Stimulated activated CD8-positive, alpha-beta memory T cell treated with anti-CD3 and anti-CD28 coated beads, Interleukin-7, amount 100 ng/mL, for 24 hours (primary cell): ENCODE measurements around the gene GNG11.

Source experiments
- DNase-seq: peaks from one replicate; pipeline ENCODE4 v3.0.0-alpha.2; 2020; ENCODE audit warnings: low read depth

The GNG11 gene

DNA sequence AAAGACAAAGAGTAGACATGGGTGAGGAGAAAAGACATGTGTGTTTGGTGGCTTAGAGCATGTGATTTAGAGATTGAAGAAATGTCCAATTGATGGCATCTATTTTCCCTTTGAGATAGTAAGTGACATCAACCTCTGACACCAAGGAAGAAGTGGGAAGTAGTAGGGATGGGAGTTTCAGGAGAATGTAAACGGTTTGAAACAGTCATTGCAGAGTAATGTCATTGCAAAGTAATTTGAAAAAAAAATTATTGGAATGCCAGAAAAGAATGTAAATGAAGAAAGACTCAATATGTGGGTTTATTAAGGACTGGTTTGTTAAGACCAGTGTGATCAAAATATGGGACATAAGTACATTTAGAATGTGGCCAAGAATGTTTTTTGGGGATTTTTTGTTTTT lies 26.6 kb downstream of the GNG11 start:
- DNase-seq = no peak

- no peak for DNase-seq
Observed at GRCh38 chr7:93948873-93949272, 27.3 kb downstream of the GNG11 start.

DNA sequence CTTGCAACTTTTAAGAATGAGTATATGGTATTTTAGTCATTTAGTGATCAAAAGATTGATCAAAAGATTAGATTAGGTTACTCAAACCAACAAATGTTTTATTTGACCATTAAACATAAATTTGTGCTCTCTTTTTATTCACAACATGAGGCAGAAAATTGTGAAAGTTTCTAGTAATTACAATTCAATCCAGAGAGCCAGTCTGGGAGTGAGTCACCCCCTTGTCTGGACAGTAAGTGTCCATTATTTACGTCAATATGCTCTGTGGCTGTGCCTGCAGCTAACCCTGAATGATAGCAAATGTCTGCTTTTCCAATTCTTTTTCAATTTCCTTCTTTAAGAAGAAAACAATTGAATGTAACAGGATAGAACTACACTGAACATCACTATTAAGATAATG lies 27.9 kb downstream of the GNG11 start:
- DNase-seq = no peak

GRCh38 chr7:93955304-93955703 lies 33.8 kb downstream of the GNG11 start:
- DNase-seq = no peak

DNA sequence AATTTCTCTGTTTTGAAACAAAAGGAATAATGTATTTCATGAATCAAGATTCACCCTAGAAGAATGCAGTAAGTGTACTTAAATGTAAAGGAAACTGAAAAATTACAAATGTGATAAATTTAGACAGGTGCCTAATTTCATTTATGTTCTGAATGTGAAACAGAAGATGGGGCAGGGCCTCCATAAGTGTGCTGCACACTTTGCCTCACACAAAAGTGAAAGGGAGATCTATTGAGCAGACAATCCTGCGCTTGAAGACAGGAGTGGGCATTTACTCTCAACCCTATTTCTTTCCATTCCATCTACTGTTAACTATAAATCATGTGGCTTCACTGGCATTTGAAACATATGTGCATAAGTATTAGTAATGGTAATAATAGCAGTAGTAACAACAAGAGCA lies 36.2 kb downstream of the GNG11 start:
- DNase-seq = no peak

- no peak for DNase-seq
Observed at GRCh38 chr7:93958216-93958615, 36.7 kb downstream of the GNG11 start.

GRCh38 chr7:93958651-93959050 lies 37.1 kb downstream of the GNG11 start:
- DNase-seq = no peak

GRCh38 chr7:93960986-93961385 lies 39.5 kb downstream of the GNG11 start:
- no peak for DNase-seq

DNA sequence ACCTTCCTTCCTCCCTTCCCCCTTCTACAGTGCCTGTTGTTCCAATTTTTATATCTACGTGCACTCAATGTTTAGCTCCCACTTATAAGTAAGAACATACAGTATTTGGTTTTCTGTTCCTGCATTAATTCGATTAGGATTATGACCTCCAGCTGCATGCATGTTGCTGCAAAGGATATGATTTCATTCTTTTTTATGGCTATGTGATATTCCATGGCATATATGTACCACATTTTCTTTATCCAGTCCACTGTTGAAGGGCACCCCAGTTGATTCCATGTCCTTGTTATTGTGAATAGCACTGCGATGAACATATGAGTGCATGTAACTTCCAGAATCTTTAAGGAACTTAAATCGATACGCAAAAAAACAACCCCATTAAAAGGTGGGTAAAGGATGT lies 42.7 kb downstream of the GNG11 start:
- DNase-seq = no peak

DNA sequence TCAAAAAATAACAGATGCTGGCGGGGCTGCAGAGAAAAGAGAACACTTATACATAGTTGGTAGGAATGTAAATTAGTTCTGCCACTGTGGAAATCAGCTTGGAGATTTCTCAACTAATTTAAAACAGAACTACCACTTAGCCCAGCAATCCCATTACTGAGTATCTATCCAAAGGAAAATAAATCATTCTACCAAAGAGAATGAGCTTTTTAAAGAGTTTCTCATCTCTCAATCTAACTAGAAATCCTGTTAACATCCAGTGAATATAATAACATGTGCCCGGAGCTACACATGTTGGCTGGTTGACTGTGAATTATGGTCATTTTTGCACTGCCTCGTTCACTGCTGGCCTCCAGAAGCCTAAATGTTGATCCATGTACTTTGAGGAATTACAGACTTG lies 43.3 kb downstream of the GNG11 start:
- DNase-seq = no peak

GRCh38 chr7:93968911-93969620 lies 47.5 kb downstream of the GNG11 start:
- no peak for DNase-seq

DNA sequence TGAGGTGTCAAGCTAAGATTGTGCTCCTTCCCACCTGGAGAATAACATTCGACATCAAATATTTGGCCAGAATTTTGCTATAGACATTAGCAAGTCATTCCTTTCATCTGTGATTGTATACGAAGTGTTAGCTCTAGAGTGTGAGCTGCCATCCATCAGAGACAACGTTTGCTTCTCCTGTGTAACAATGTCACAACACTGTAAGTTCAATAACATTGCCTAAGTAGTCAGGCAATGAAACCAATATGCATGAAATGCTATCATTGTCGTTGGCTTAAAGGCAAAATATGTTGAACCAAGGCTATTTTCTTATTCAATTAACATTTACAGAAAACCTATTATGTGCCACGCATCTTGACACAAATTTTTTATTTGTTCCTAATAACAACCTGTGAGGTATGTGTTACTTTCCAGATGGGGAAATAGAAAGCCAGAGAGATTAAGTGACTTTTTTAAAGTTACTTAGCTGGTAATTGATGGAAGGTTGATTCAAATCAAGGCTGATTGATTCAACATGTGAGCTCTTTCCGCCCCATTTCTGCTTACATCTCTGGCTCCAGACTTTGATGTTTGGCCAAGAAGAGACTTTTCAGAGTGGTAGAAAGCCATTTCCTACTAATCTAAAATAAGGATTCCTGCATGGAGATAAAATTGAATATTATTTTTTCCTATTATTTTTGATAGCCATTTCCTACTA lies 50.6 kb downstream of the GNG11 start:
- no peak for DNase-seq

GRCh38 chr7:93973134-93973533 lies 51.6 kb downstream of the GNG11 start:
- DNase-seq = no peak

GRCh38 chr7:93977211-93977950 lies 55.8 kb downstream of the GNG11 start:
- no peak for DNase-seq
